Nephron (organoid): ENCODE results near the gene GLT8D2.

Source experiments
- H3K27ac Mint-ChIP-seq, 3 experiments: 2 replicates each; pipeline ENCODE4 v1.8.0; 2020; ENCODE audit warnings: mixed read lengths in 3 of 3, mild to moderate bottlenecking in 2 of 3, moderate library complexity in 1 of 3
- H3K27me3 Mint-ChIP-seq: 2 replicates; pipeline ENCODE4 v1.8.0; 2021; ENCODE audit warnings: low read depth, mild to moderate bottlenecking, moderate library complexity, mixed read lengths
- H3K36me3 Mint-ChIP-seq: 2 replicates; pipeline ENCODE4 v1.8.0; 2020; ENCODE audit warnings: low read depth, mixed read lengths
- H3K4me1 Mint-ChIP-seq: 2 replicates; pipeline ENCODE4 v1.8.0; 2020; ENCODE audit warnings: mixed read lengths
- H3K4me3 Mint-ChIP-seq, 3 experiments: 2 replicates each; pipeline ENCODE4 v1.8.0; 2020; ENCODE audit warnings: mild to moderate bottlenecking in 3 of 3, mixed read lengths in 3 of 3, moderate library complexity in 2 of 3
- H3K9me3 Mint-ChIP-seq: 2 replicates; pipeline ENCODE4 v1.8.0; 2020; ENCODE audit warnings: mixed read lengths
- TF ChIP-seq, protein P1 (sequence below), 3 experiments: fragments of 200-600 bp; sonication (generic); IDR thresholded peaks; one replicate each; pipeline ENCODE4 v1.5.0; 2021; ENCODE audit warnings: antibody characterized with exemption in 3 of 3; ENCODE audit not compliant: unreplicated experiment in 3 of 3

The GLT8D2 gene

DNA sequence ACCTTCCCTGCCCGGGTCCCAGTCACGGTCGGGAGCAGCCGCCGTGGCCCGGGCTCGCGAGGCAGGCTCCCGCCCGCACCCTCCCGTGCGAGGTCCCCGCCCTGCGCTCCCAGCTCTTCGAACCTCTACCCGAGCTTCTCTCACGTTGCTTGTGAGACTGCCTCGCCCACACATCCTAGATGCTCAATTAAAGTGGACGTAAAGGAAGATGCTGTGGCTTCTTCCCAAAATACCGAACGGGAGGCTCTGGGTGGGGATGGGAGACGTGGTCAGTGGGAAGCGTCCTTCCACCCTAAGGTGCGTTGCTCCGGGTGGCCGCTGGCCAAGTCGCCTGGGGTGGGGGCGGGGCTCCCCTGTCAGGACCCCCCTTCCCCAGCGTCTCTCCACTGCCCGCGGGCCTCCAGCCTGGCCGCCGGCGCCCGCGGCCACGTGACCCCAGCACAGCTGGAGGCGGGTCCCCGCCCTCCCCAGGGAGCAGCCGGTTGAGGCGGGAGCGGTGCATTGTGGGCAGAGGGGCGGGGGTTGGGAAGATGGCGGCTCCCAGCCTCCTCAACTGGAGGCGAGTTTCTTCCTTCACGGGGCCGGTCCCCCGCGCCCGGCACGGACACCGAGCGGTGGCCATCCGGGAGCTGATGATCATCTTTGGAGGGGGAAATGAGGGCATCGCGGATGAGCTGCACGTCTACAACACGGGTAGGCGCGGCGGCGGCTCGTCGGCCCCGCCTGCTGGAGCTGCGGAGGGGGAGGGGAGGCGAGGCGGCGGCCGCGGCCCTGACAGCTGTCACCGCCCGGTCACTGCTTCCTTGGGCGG is 14.2 kb upstream of the GLT8D2 start, which contains the start of gene HCFC2:
HCFC2 (plus strand) TSS at position 501 of the 811 bp plus-strand sequence; CDS start at position 531, 30 bp downstream.
- no peaks in the 10 kb centered on the region for H3K9me3 Mint-ChIP-seq
- peaks cover 30% of the 10 kb centered on the region for H3K4me1 Mint-ChIP-seq
- TF ChIP-seq, protein P1, sequence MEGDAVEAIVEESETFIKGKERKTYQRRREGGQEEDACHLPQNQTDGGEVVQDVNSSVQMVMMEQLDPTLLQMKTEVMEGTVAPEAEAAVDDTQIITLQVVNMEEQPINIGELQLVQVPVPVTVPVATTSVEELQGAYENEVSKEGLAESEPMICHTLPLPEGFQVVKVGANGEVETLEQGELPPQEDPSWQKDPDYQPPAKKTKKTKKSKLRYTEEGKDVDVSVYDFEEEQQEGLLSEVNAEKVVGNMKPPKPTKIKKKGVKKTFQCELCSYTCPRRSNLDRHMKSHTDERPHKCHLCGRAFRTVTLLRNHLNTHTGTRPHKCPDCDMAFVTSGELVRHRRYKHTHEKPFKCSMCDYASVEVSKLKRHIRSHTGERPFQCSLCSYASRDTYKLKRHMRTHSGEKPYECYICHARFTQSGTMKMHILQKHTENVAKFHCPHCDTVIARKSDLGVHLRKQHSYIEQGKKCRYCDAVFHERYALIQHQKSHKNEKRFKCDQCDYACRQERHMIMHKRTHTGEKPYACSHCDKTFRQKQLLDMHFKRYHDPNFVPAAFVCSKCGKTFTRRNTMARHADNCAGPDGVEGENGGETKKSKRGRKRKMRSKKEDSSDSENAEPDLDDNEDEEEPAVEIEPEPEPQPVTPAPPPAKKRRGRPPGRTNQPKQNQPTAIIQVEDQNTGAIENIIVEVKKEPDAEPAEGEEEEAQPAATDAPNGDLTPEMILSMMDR (IDR thresholded peaks at IDR 0.05; ENCODE audit: unreplicated experiment in 3 of 3), result no peak
- H3K27ac Mint-ChIP-seq, result peak within 1 kb of the TSS; percentile 83 to 94 (median 90)
- peak within 1 kb of the TSS; percentile 96 to 97 (median 96) for H3K4me3 Mint-ChIP-seq
- H3K27me3 Mint-ChIP-seq, result peaks cover 4% of the 10 kb centered on the region
- peaks cover 15% of the 10 kb centered on the region for H3K36me3 Mint-ChIP-seq

DNA sequence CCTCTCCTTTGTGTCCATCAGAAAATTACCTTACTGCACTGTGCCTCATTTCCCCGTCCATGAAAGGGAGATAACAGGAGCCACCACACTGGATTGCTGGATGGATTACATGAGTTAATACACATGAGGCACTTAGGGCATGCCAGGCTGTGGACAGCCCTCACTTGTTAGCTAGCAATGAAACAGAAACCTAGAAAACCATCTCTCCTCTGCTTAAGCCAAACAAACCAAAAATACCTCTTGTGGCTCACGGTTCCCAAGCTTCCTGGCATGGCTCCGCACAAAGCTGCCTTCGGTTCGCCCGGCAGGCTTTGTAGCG is 13.7 kb upstream of the GLT8D2 start:
- Mint-ChIP-seq H3K36me3 (peaks cover 13% of the 10 kb centered on the region), H3K4me1 (peaks cover 30% of the 10 kb centered on the region), H3K27me3 (peaks cover 4% of the 10 kb centered on the region)

DNA sequence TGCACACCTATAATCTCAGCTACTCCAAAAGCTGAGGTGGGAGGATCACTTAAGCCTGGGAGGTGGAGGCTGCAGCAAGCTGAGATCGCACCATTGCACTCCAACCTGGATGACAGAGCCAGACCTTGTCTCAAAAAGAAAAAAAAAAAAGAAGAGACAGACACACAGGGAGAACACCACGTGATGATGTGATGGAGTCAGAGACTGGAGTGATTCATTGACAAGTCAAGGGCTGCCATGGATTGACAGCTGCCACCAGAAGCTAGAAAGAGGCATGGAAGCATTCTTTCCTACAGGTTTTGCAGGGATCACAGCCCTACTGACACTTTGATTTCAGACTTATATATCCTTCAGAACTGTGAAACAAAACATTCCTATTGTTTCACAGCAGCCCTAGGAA is 10.8 kb upstream of the GLT8D2 start:
- Mint-ChIP-seq H3K27me3 (peaks cover 7% of the 10 kb centered on the region), H3K36me3 (peaks cover 3% of the 10 kb centered on the region), H3K4me3 (no peak overlapping the region), H3K9me3 (peaks cover 7% of the 10 kb centered on the region), H3K4me1 (peaks cover 26% of the 10 kb centered on the region), H3K27ac (no peak overlapping the region)
- TF ChIP-seq, protein P1 (IDR thresholded peaks at IDR 0.05; ENCODE audit: unreplicated experiment in 3 of 3), result no peak

More for the DNA sequence above, 13.7 kb upstream of the GLT8D2 start:
- Mint-ChIP-seq H3K9me3 (no peaks in the 10 kb centered on the region), H3K4me3 (peak overlapping the region; percentile 96 to 97 (median 96)), H3K27ac (peak overlapping the region; percentile 83 to 93 (median 90))
- TF ChIP-seq, protein P1 (IDR thresholded peaks at IDR 0.05; ENCODE audit: unreplicated experiment in 3 of 3), result no peak

DNA sequence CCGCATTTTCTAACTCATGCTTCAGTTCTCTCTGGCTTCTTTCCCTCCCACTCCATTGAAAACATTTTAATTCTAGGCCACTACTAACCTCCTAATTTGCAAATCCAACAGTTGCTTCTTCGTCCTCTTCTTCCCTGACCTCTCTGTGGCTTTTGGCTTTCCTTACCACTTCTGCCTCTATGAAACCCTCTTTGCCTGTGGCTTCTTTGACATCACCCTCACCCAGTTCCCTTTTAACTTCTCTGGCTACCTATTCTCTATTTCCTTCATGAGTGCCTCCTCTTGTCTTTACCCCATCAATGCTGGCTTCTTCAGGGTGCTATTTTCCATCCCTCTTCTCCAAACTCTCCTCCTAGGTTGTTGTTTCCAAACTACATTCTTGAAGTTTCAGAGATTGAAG is 10.0 kb upstream of the GLT8D2 start:
- H3K4me3 Mint-ChIP-seq, result no peak overlapping the region
- H3K36me3 Mint-ChIP-seq, result peaks cover 3% of the 10 kb centered on the region
- peaks cover 8% of the 10 kb centered on the region for H3K27me3 Mint-ChIP-seq
- peaks cover 23% of the 10 kb centered on the region for H3K4me1 Mint-ChIP-seq
- TF ChIP-seq, protein P1 (IDR thresholded peaks at IDR 0.05; ENCODE audit: unreplicated experiment in 3 of 3), result no peak
- H3K9me3 Mint-ChIP-seq, result peaks cover 7% of the 10 kb centered on the region
- peak overlapping the region in 1 of 3 experiments; percentile 2 for H3K27ac Mint-ChIP-seq

DNA sequence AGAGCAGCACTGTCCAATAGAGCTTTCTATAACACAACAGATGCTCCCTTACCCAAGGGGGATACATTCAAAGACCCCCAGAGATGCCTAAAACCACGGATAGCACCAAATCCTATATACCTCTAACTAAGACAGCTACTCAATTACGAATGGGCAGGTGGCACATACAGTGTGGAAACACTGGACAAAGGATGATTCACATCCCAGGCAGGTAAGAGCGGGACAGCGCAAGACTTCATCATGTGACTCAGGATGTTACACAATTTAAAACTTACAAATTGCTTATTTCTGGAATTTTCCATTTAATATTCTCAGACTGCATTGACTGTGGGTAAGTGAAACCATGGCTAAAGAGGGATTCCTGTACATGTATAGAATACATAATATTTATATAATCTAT is 8.8 kb upstream of the GLT8D2 start:
- TF ChIP-seq, protein P1 (IDR thresholded peaks at IDR 0.05; ENCODE audit: unreplicated experiment in 3 of 3), result no peak
- Mint-ChIP-seq H3K36me3 (peaks cover 3% of the 10 kb centered on the region), H3K27me3 (peaks cover 8% of the 10 kb centered on the region), H3K9me3 (peaks cover 7% of the 10 kb centered on the region), H3K27ac (no peak overlapping the region), H3K4me3 (no peak overlapping the region), H3K4me1 (peaks cover 19% of the 10 kb centered on the region)

DNA sequence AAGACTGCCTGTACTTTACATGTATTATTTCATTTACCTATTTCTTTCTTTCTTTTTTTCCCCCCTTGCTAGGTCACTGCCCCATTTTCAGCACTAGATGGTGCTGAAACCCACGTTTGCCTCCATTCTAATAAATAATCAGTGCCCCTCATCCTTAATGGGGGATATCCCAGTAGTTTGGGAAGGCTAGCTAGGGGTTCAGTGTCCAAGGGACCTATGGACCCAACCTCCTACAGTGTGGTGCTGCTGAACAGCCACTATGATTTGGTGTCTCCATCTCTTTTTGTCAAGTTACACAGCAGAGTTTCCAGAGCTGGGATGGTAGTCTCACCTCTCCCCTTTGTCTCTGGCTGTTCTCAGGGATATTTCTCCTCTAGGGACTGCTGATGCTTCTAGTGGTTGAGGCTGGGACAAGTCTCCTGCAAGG is 7.8 kb upstream of the GLT8D2 start:
- TF ChIP-seq, protein P1 (IDR thresholded peaks at IDR 0.05; ENCODE audit: unreplicated experiment in 3 of 3), result peak; percentile 15 to 53 (median 41)
- no peak overlapping the region for H3K27ac Mint-ChIP-seq
- H3K4me1 Mint-ChIP-seq, result peaks cover 15% of the 10 kb centered on the region
- peaks cover 5% of the 10 kb centered on the region for H3K27me3 Mint-ChIP-seq
- H3K4me3 Mint-ChIP-seq, result no peak overlapping the region
- peaks cover 7% of the 10 kb centered on the region for H3K9me3 Mint-ChIP-seq
- peaks cover 3% of the 10 kb centered on the region for H3K36me3 Mint-ChIP-seq
